Mesenchymal stem cell (in vitro differentiated cells and primary cell): ENCODE results near the gene ZNF446.

ENCODE experiments used
- DNase-seq: peaks from one replicate; pipeline ENCODE4 v3.0.0-alpha.2; 2013
- H2AFZ ChIP-seq: one replicate; pipeline ENCODE4 v1.6.1; 2013; ENCODE audit warnings: low read depth, mild to moderate bottlenecking, control low read depth, inconsistent platforms, low read length, moderate library complexity
- H2AK5ac ChIP-seq: 2 replicates; pipeline ENCODE4 v1.6.1; 2013; ENCODE audit warnings: low read length, moderate library complexity, mild to moderate bottlenecking, inconsistent platforms; ENCODE audit not compliant: severe bottlenecking
- H2BK120ac ChIP-seq: one replicate; pipeline ENCODE4 v1.6.1; 2013; ENCODE audit warnings: low read depth, mild to moderate bottlenecking, inconsistent platforms, low read length, moderate library complexity
- H2BK12ac ChIP-seq, 2 experiments: one replicate each; pipeline ENCODE4 v1.6.1; 2013; ENCODE audit warnings: inconsistent platforms in 2 of 2, low read length in 2 of 2, mild to moderate bottlenecking in 2 of 2, moderate library complexity in 2 of 2, control low read depth in 1 of 2
- H2BK15ac ChIP-seq: one replicate; pipeline ENCODE4 v1.6.1; 2013; ENCODE audit warnings: mild to moderate bottlenecking, low read depth, inconsistent platforms; ENCODE audit not compliant: poor library complexity, severe bottlenecking
- H2BK5ac ChIP-seq: 2 replicates; pipeline ENCODE4 v1.6.1; 2013; ENCODE audit warnings: low read depth, mild to moderate bottlenecking, low read length, control low read depth, inconsistent platforms; ENCODE audit not compliant: poor library complexity, severe bottlenecking
- H3K14ac ChIP-seq, 2 experiments: one replicate each; pipeline ENCODE4 v1.6.1; 2013; ENCODE audit warnings: inconsistent platforms in 2 of 2, low read length in 2 of 2, control low read depth in 1 of 2, mild to moderate bottlenecking in 1 of 2, moderate library complexity in 1 of 2
- H3K18ac ChIP-seq, 2 experiments: one replicate each; pipeline ENCODE4 v1.6.1; 2013; ENCODE audit warnings: inconsistent platforms in 2 of 2, low read length in 2 of 2, control low read depth in 1 of 2, low read depth in 1 of 2, mild to moderate bottlenecking in 1 of 2
- H3K23ac ChIP-seq, 2 experiments: one replicate each; pipeline ENCODE4 v1.6.1; 2013; ENCODE audit warnings: inconsistent platforms in 2 of 2, low read length in 2 of 2, mild to moderate bottlenecking in 2 of 2, moderate library complexity in 2 of 2, control low read depth in 1 of 2
- H3K27ac ChIP-seq: 2 replicates; pipeline ENCODE4 v1.5.1; 2013; ENCODE audit warnings: mild to moderate bottlenecking, moderate library complexity, low read length, control low read depth, inconsistent platforms; ENCODE audit not compliant: poor library complexity, severe bottlenecking
- H3K27me3 ChIP-seq, 2 experiments: 2 replicates each; pipeline versions ENCODE4 v1.6.1 to v1.7.0; 2013; ENCODE audit warnings: low read length in 2 of 2, mild to moderate bottlenecking in 2 of 2, moderate library complexity in 2 of 2, control low read depth in 1 of 2, inconsistent platforms in 1 of 2; ENCODE audit not compliant: control insufficient read depth in 1 of 2, insufficient read depth in 1 of 2
- H3K36me3 ChIP-seq, 2 experiments: 2 replicates each; pipeline versions ENCODE4 v1.6.1 to v1.7.0; 2013; ENCODE audit warnings: low read length in 2 of 2, control low read depth in 1 of 2, inconsistent platforms in 1 of 2, low read depth in 1 of 2, mild to moderate bottlenecking in 1 of 2; ENCODE audit not compliant: insufficient read depth in 2 of 2, control insufficient read depth in 1 of 2
- H3K4ac ChIP-seq, 2 experiments: one replicate each; pipeline ENCODE4 v1.6.1; 2013; ENCODE audit warnings: inconsistent platforms in 2 of 2, low read length in 2 of 2, mild to moderate bottlenecking in 2 of 2, moderate library complexity in 2 of 2, control low read depth in 1 of 2, low read depth in 1 of 2
- H3K4me1 ChIP-seq: 2 replicates; pipeline ENCODE4 v1.6.1; 2013; ENCODE audit warnings: low read depth, low read length, control low read depth; ENCODE audit not compliant: control insufficient read depth, insufficient read depth
- H3K4me2 ChIP-seq: 2 replicates; pipeline ENCODE4 v1.6.1; 2013; ENCODE audit warnings: low read length, mild to moderate bottlenecking, inconsistent platforms; ENCODE audit not compliant: poor library complexity, severe bottlenecking
- H3K4me3 ChIP-seq, 2 experiments: 2 replicates each; pipeline versions ENCODE4 v1.5.1 to v1.7.0; 2013; ENCODE audit warnings: low read length in 2 of 2, mild to moderate bottlenecking in 2 of 2, control low read depth in 1 of 2, low read depth in 1 of 2; ENCODE audit not compliant: insufficient read depth in 1 of 2
- H3K79me1 ChIP-seq: replicated peaks from 2 replicates; pipeline ENCODE4 v1.6.1; 2013; ENCODE audit warnings: mild to moderate bottlenecking, control low read depth, low read length, inconsistent platforms; ENCODE audit not compliant: poor library complexity, severe bottlenecking
- H3K9ac ChIP-seq: 2 replicates; pipeline ENCODE4 v1.7.0; 2013; ENCODE audit warnings: mild to moderate bottlenecking, low read length, moderate library complexity
- H3K9me3 ChIP-seq: 2 replicates; pipeline ENCODE4 v1.7.0; 2013; ENCODE audit warnings: mild to moderate bottlenecking, low read length; ENCODE audit not compliant: control insufficient read depth
- H4K8ac ChIP-seq: one replicate; pipeline ENCODE4 v1.6.1; 2013; ENCODE audit warnings: inconsistent platforms, mild to moderate bottlenecking, low read length, moderate library complexity
- H4K91ac ChIP-seq: one replicate; pipeline ENCODE4 v1.6.1; 2013; ENCODE audit warnings: mild to moderate bottlenecking, low read length, inconsistent platforms
- WGBS: methylation state at CpG from one replicate; pipeline ENCODE4 v1.1.7; 2013; ENCODE audit warnings: mixed read lengths; 5-methylcytosine and 5-hydroxymethylcytosine counted together

ZNF446 gene

DNA sequence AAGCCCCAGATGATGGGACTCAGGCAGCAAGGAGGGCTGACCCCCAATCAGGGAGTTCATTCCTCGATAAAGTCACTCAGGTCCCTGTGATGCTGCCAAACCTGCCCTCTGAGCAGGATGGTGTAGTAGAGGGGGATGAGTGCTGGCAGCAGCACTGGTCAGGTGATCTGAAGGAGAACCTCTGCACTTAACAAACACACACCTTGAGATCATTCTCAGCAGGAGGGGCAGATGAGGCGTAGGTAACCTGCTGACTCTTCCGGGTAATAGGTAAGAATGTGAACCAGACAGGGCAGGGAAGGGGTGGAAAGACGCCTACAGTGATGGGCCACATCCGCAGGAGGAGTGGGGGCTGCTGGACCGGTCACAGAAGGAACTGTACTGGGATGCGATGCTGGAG, 3.2 kb downstream of the ZNF446 start:
- H3K9me3 ChIP-seq: no peaks in the 10 kb centered on the region
- H3K79me1 ChIP-seq: peaks cover 13% of the 10 kb centered on the region
- no peak for DNase-seq
- no peak overlapping the region for H4K8ac ChIP-seq
- no peak overlapping the region for H3K4me3 ChIP-seq
- no peak overlapping the region for H2BK120ac ChIP-seq
- WGBS: 99% methylated on average over 7 of the region's 7 CpGs
- H3K36me3 ChIP-seq: peaks cover 36 to 45% of the 10 kb centered on the region in 2 experiments
- no peak overlapping the region for H2BK5ac ChIP-seq
- H2BK12ac ChIP-seq: no peak overlapping the region
- no peak overlapping the region for H3K4ac ChIP-seq
- H3K14ac ChIP-seq: no peak overlapping the region
- H3K27me3 ChIP-seq: no peaks in the 10 kb centered on the region
- no peak overlapping the region for H2AK5ac ChIP-seq
- no peak overlapping the region for H3K9ac ChIP-seq
- no peak overlapping the region for H3K18ac ChIP-seq
- no peak overlapping the region for H2BK15ac ChIP-seq
- no peak overlapping the region for H3K27ac ChIP-seq
- no peak overlapping the region for H4K91ac ChIP-seq
- no peak overlapping the region for H3K23ac ChIP-seq
- H3K4me1 ChIP-seq: peaks cover 22% of the 10 kb centered on the region
- no peak overlapping the region for H2AFZ ChIP-seq
- no peak overlapping the region for H3K4me2 ChIP-seq

GRCh38 chr19:58479736-58480480, 3.8 kb downstream of the ZNF446 start:
- peaks cover 36 to 45% of the 10 kb centered on the region in 2 experiments for H3K36me3 ChIP-seq
- no peak overlapping the region for H2AK5ac ChIP-seq
- H3K27me3 ChIP-seq: no peaks in the 10 kb centered on the region
- H4K91ac ChIP-seq: no peak overlapping the region
- no peak overlapping the region for H3K4me2 ChIP-seq
- H3K23ac ChIP-seq: no peak overlapping the region
- no peak overlapping the region for H2BK120ac ChIP-seq
- H3K9ac ChIP-seq: no peak overlapping the region
- no peak overlapping the region for H2BK5ac ChIP-seq
- H3K4me1 ChIP-seq: peaks cover 17% of the 10 kb centered on the region
- no peak overlapping the region for H2BK12ac ChIP-seq
- H3K4ac ChIP-seq: no peak overlapping the region
- H3K18ac ChIP-seq: no peak overlapping the region
- no peaks in the 10 kb centered on the region for H3K9me3 ChIP-seq
- peaks cover 13% of the 10 kb centered on the region for H3K79me1 ChIP-seq
- H4K8ac ChIP-seq: no peak overlapping the region
- no peak overlapping the region for H3K27ac ChIP-seq
- H2BK15ac ChIP-seq: no peak overlapping the region
- H2AFZ ChIP-seq: no peak overlapping the region
- no peak overlapping the region for H3K14ac ChIP-seq
- WGBS: 93% methylated on average over 28 of the region's 28 CpGs
- H3K4me3 ChIP-seq: no peak overlapping the region
- no peak for DNase-seq

GRCh38 chr19:58480481-58480830, 4.3 kb downstream of the ZNF446 start:
- no peak overlapping the region for H2AK5ac ChIP-seq
- WGBS: 93% methylated on average over 20 of the region's 20 CpGs
- H4K91ac ChIP-seq: no peak overlapping the region
- peaks cover 13% of the 10 kb centered on the region for H3K79me1 ChIP-seq
- no peak overlapping the region for H3K27ac ChIP-seq
- H3K14ac ChIP-seq: no peak overlapping the region
- H3K4me2 ChIP-seq: no peak overlapping the region
- H3K4me1 ChIP-seq: peaks cover 13% of the 10 kb centered on the region
- no peak overlapping the region for H2BK12ac ChIP-seq
- no peak overlapping the region for H2BK15ac ChIP-seq
- H4K8ac ChIP-seq: no peak overlapping the region
- H3K27me3 ChIP-seq: no peaks in the 10 kb centered on the region
- no peak overlapping the region for H3K23ac ChIP-seq
- no peak overlapping the region for H2AFZ ChIP-seq
- no peak overlapping the region for H3K4ac ChIP-seq
- H2BK120ac ChIP-seq: no peak overlapping the region
- no peak overlapping the region for H3K4me3 ChIP-seq
- H3K9me3 ChIP-seq: no peaks in the 10 kb centered on the region
- peaks cover 36 to 45% of the 10 kb centered on the region in 2 experiments for H3K36me3 ChIP-seq
- no peak overlapping the region for H3K18ac ChIP-seq
- no peak overlapping the region for H3K9ac ChIP-seq
- no peak for DNase-seq
- no peak overlapping the region for H2BK5ac ChIP-seq

DNA sequence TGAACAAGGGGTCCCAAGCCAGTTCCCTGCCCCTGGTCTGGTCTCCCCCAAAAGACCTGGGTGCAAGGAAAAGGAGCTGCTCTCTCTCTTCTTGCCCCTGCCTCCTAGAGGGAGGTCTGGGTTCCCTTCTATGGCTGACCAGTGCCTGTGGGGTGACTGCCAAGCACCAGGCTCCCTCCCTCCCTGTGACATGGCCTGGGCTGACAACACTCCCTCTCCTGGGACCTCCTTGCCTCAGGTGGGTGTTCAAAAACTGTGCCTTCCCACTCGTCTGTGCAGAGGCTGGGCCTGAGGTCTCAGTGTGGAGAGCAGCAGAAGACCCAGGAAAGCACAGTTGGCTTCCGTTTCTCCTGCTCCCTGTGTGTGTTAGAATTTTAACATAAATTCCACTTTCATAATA, 4.7 kb downstream of the ZNF446 start:
- H3K23ac ChIP-seq: no peak overlapping the region
- no peak overlapping the region for H3K14ac ChIP-seq
- peaks cover 36 to 45% of the 10 kb centered on the region in 2 experiments for H3K36me3 ChIP-seq
- H2BK120ac ChIP-seq: no peak overlapping the region
- H3K27ac ChIP-seq: no peak overlapping the region
- H2AFZ ChIP-seq: no peak overlapping the region
- no peaks in the 10 kb centered on the region for H3K9me3 ChIP-seq
- DNase-seq: no peak
- no peak overlapping the region for H3K4me3 ChIP-seq
- no peak overlapping the region for H4K91ac ChIP-seq
- H3K18ac ChIP-seq: no peak overlapping the region
- no peak overlapping the region for H3K4ac ChIP-seq
- no peak overlapping the region for H2BK5ac ChIP-seq
- H3K27me3 ChIP-seq: no peaks in the 10 kb centered on the region
- H3K79me1 ChIP-seq: peaks cover 13% of the 10 kb centered on the region
- H3K4me1 ChIP-seq: peaks cover 12% of the 10 kb centered on the region
- H3K9ac ChIP-seq: no peak overlapping the region
- no peak overlapping the region for H4K8ac ChIP-seq
- 40% methylated on average over 1 of the region's 2 CpGs for WGBS
- H2BK12ac ChIP-seq: no peak overlapping the region
- H2BK15ac ChIP-seq: no peak overlapping the region
- no peak overlapping the region for H3K4me2 ChIP-seq
- no peak overlapping the region for H2AK5ac ChIP-seq
